ENCODE data around the gene VAT1L.

DNA sequence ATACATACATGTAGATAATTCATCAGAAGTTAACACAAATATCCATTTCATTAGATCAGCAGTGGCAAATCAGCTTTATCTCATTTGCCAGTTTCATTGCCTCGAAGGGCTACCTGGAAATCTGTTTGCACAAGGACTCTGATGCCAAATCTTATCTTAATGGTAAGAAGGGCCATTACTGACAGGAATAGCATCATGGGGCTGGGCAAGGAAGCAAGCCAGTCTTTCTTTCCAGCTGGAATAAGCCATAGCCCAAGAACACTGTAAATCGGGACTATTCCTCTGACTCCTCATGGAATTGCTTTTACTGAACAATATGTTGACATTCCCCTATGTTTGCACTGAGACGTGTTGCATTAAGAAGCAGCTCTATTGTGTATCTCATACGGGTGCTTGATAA is 132.6 kb downstream of the VAT1L start:
- TF ChIP-seq CTCF (conservative IDR thresholded peaks at IDR 0.05 in 1 of 2, IDR thresholded peaks at IDR 0.05 in 1 of 2; ENCODE audit: low read depth in 1 of 2, low read length in 2 of 2), result no peak
- TF ChIP-seq EZH2 (IDR thresholded peaks at IDR 0.05; ENCODE audit: low read length, missing control alignments), result no peak
